ENCODE data around the gene DPRX. TPM values are rescaled to one million over a fixed set of nuclear protein-coding genes. Genes with fewer than 3 reads are reported as not detected.

Gene DPRX
- polyA plus RNA-seq, 5 donors: not detected

Other genes starting within 250 kb of the DPRX start
- gene ZNF765, start 236.8 kb upstream of the DPRX start, polyA plus RNA-seq (ENCODE audit: insufficient read depth in 1 of 5, insufficient read length in 5 of 5, low replicate concordance in 1 of 5): 10 to 100 TPM in 4 of 5 donors, 1 to 10 TPM in 1; 8.2 to 18.2 (median 13.9) TPM
- gene ZNF761, start 200.0 kb upstream of the DPRX start, polyA plus RNA-seq (ENCODE audit: insufficient read depth in 1 of 5, insufficient read length in 5 of 5, low replicate concordance in 1 of 5): 10 to 100 TPM; 16.4 to 27.7 (median 22.3) TPM
- 1 to 10 TPM; 4.0 to 7.8 (median 5.3) TPM for gene ZNF813, start 164.3 kb upstream of the DPRX start, polyA plus RNA-seq (ENCODE audit: insufficient read depth in 1 of 5, insufficient read length in 5 of 5, low replicate concordance in 1 of 5)
- gene ZNF331, start 93.9 kb upstream of the DPRX start, polyA plus RNA-seq (ENCODE audit: insufficient read depth in 1 of 5, insufficient read length in 5 of 5, low replicate concordance in 1 of 5): 10 to 100 TPM; 16.3 to 24.1 (median 19.6) TPM
- gene NLRP12, start 192.3 kb downstream of the DPRX start, polyA plus RNA-seq (ENCODE audit: insufficient read depth in 1 of 5, insufficient read length in 5 of 5, low replicate concordance in 1 of 5): under 1 TPM; 0.38 to 0.51 (median 0.41) TPM
- gene MYADM, start 235.9 kb downstream of the DPRX start, polyA plus RNA-seq (ENCODE audit: insufficient read depth in 1 of 5, insufficient read length in 5 of 5, low replicate concordance in 1 of 5): 100 to 1,000 TPM in 1 of 5 donors, 10 to 100 TPM in 4; 56.6 to 117 (median 71.2) TPM

Data from right lung (tissue), 5 donors.